H9 (cell line): Measurements from ENCODE around the gene MSH3. TPM values are rescaled to one million over a fixed set of nuclear protein-coding genes. Genes with fewer than 3 reads are reported as not detected.

Source experiments
- DNase-seq: peaks from one replicate; pipeline ENCODE4 v3.0.0-alpha.2; 2017
- H2AFZ ChIP-seq: one replicate; pipeline ENCODE4 v1.6.1; 2013; ENCODE audit warnings: mild to moderate bottlenecking, low read length, control low read depth, moderate library complexity
- H2AK5ac ChIP-seq: 2 replicates; pipeline ENCODE4 v1.6.1; 2013; ENCODE audit warnings: low read length, control low read depth, mixed read lengths; ENCODE audit not compliant: insufficient read length
- H2BK120ac ChIP-seq: one replicate; pipeline ENCODE4 v1.6.1; 2013; ENCODE audit warnings: low read depth, mild to moderate bottlenecking, low read length, control low read depth, inconsistent platforms; ENCODE audit not compliant: poor library complexity, severe bottlenecking
- H2BK12ac ChIP-seq: 2 replicates; pipeline ENCODE4 v1.6.1; 2013; ENCODE audit warnings: low read length, control low read depth, mixed read lengths, low read depth; ENCODE audit not compliant: insufficient read length
- H2BK15ac ChIP-seq: 2 replicates; pipeline ENCODE4 v1.6.1; 2013; ENCODE audit warnings: low read depth, low read length, control low read depth
- H2BK20ac ChIP-seq: one replicate; pipeline ENCODE4 v1.6.1; 2013; ENCODE audit warnings: low read depth, mild to moderate bottlenecking, low read length, control low read depth, inconsistent platforms; ENCODE audit not compliant: poor library complexity, severe bottlenecking
- H2BK5ac ChIP-seq: 2 replicates; pipeline ENCODE4 v1.6.1; 2013; ENCODE audit warnings: low read length, control low read depth, mixed read lengths; ENCODE audit not compliant: insufficient read length
- H3K14ac ChIP-seq: 2 replicates; pipeline ENCODE4 v1.6.1; 2013; ENCODE audit warnings: low read length, control low read depth; ENCODE audit not compliant: insufficient read depth
- H3K18ac ChIP-seq: 2 replicates; pipeline ENCODE4 v1.6.1; 2013; ENCODE audit warnings: low read depth, mild to moderate bottlenecking, mixed read lengths, low read length, control low read depth; ENCODE audit not compliant: insufficient read length
- H3K23ac ChIP-seq: 2 replicates; pipeline ENCODE4 v1.6.1; 2013; ENCODE audit warnings: low read length, control low read depth, mixed read lengths, low read depth; ENCODE audit not compliant: insufficient read length
- H3K23me2 ChIP-seq: 2 replicates; pipeline ENCODE4 v1.6.1; 2013; ENCODE audit warnings: low read depth, mild to moderate bottlenecking, mixed read lengths, low read length, control low read depth; ENCODE audit not compliant: insufficient read length, poor library complexity, severe bottlenecking
- H3K27ac ChIP-seq: 2 replicates; pipeline ENCODE4 v1.5.1; 2013; ENCODE audit warnings: low read length, control low read depth, mixed read lengths, low read depth; ENCODE audit not compliant: insufficient read length
- H3K27me3 ChIP-seq: 2 replicates; pipeline ENCODE4 v1.6.1; 2013; ENCODE audit warnings: low read length, control low read depth, inconsistent platforms; ENCODE audit not compliant: insufficient read depth
- H3K4ac ChIP-seq: 2 replicates; pipeline ENCODE4 v1.6.1; 2013; ENCODE audit warnings: low read depth, mild to moderate bottlenecking, control low read depth, inconsistent platforms, low read length, moderate library complexity
- H3K4me1 ChIP-seq: 2 replicates; pipeline ENCODE4 v1.6.1; 2013; ENCODE audit warnings: low read length, control low read depth, inconsistent platforms; ENCODE audit not compliant: insufficient read depth
- H3K4me2 ChIP-seq: 2 replicates; pipeline ENCODE4 v1.6.1; 2013; ENCODE audit warnings: low read length, control low read depth, mixed read lengths; ENCODE audit not compliant: insufficient read length, insufficient read depth
- H3K56ac ChIP-seq: 2 replicates; pipeline ENCODE4 v1.6.1; 2013; ENCODE audit warnings: low read depth, mild to moderate bottlenecking, mixed read lengths, low read length, control low read depth; ENCODE audit not compliant: insufficient read length
- H3K79me1 ChIP-seq: 2 replicates; pipeline ENCODE4 v1.6.1; 2013; ENCODE audit warnings: low read depth, mild to moderate bottlenecking, moderate library complexity, low read length, control low read depth, inconsistent platforms; ENCODE audit not compliant: insufficient read depth, poor library complexity, severe bottlenecking
- H3K79me2 ChIP-seq: 2 replicates; pipeline ENCODE4 v1.6.1; 2013; ENCODE audit warnings: low read length, control low read depth, inconsistent platforms; ENCODE audit not compliant: insufficient read depth
- H3K9ac ChIP-seq: 2 replicates; pipeline ENCODE4 v1.6.1; 2013; ENCODE audit warnings: low read length, control low read depth, mixed read lengths; ENCODE audit not compliant: insufficient read length; ENCODE audit errors: extremely low read depth
- H3K9me3 ChIP-seq: one replicate; pipeline ENCODE4 v1.6.1; 2013; ENCODE audit warnings: low read depth, low read length, inconsistent platforms; ENCODE audit not compliant: control insufficient read depth
- H3T11ph ChIP-seq: one replicate; pipeline ENCODE4 v1.6.1; 2013; ENCODE audit warnings: mild to moderate bottlenecking, low read length, control low read depth, inconsistent platforms
- H4K20me1 ChIP-seq: one replicate; pipeline ENCODE4 v1.6.1; 2013; ENCODE audit not compliant: control insufficient read depth, insufficient read length, insufficient read depth
- H4K5ac ChIP-seq: 2 replicates; pipeline ENCODE4 v1.6.1; 2013; ENCODE audit warnings: low read depth, mild to moderate bottlenecking, mixed read lengths, low read length, control low read depth; ENCODE audit not compliant: insufficient read length
- H4K8ac ChIP-seq: replicated peaks from 2 replicates; pipeline ENCODE4 v1.6.1; 2013; ENCODE audit warnings: low read length, control low read depth, mixed read lengths, low read depth; ENCODE audit not compliant: insufficient read length
- H4K91ac ChIP-seq: 2 replicates; pipeline ENCODE4 v1.6.1; 2013; ENCODE audit warnings: low read depth, mild to moderate bottlenecking, moderate library complexity, mixed read lengths, low read length, control low read depth; ENCODE audit not compliant: insufficient read length
- H3K27ac Mint-ChIP-seq, 3 experiments: 2 replicates in 2 of 3; 3 replicates in 1 of 3; pipeline ENCODE4 v1.8.0; 2020 to 2021; ENCODE audit warnings: mixed read lengths in 3 of 3, mild to moderate bottlenecking in 1 of 3, moderate library complexity in 1 of 3
- H3K27me3 Mint-ChIP-seq: 2 replicates; pipeline ENCODE4 v1.8.0; 2021; ENCODE audit warnings: low read depth, mild to moderate bottlenecking, moderate library complexity, mixed read lengths
- H3K36me3 Mint-ChIP-seq, 3 experiments: 2 replicates in 2 of 3; 3 replicates in 1 of 3; pipeline ENCODE4 v1.8.0; 2020 to 2021; ENCODE audit warnings: low read depth in 3 of 3, mixed read lengths in 3 of 3; ENCODE audit not compliant: insufficient read depth in 1 of 3
- H3K4me1 Mint-ChIP-seq, 2 experiments: 2 replicates each; pipeline ENCODE4 v1.8.0; 2020; ENCODE audit warnings: mixed read lengths in 2 of 2
- H3K4me3 Mint-ChIP-seq, 2 experiments: 2 replicates in 1 of 2; 3 replicates in 1 of 2; pipeline ENCODE4 v1.8.0; 2020 to 2021; ENCODE audit warnings: mild to moderate bottlenecking in 2 of 2, mixed read lengths in 2 of 2, moderate library complexity in 1 of 2
- H3K9me3 Mint-ChIP-seq, 2 experiments: 2 replicates in 1 of 2; 3 replicates in 1 of 2; pipeline ENCODE4 v1.8.0; 2020; ENCODE audit warnings: mild to moderate bottlenecking in 2 of 2, mixed read lengths in 2 of 2, moderate library complexity in 1 of 2
- WGBS: extraction: QIAGEN DNeasy Blood & Tissue Kit; methylation state at CpG from one replicate; pipeline ENCODE4 v1.1.7; 2013; ENCODE audit warnings: missing lambda C conversion rate, low lambda C conversion rate, mixed read lengths; ENCODE audit not compliant: insufficient read length; ENCODE audit errors: extremely low coverage; 5-methylcytosine and 5-hydroxymethylcytosine counted together
- total RNA-seq: library from RNA; stranded (reverse); gene quantifications from 2 replicates; pipeline ENCODE4 v1.2.1, GENCODE V29; 2021
- TF ChIP-seq, protein P1 (sequence below): fragments of 200-600 bp; sonication (generic); conservative IDR thresholded peaks from 3 replicates; pipeline ENCODE4 v1.8.0; 2021; ENCODE audit warnings: antibody characterized with exemption, mild to moderate bottlenecking

Gene MSH3
- total RNA-seq, 1 experiment from 2014 or later = 17.3 TPM

DNA sequence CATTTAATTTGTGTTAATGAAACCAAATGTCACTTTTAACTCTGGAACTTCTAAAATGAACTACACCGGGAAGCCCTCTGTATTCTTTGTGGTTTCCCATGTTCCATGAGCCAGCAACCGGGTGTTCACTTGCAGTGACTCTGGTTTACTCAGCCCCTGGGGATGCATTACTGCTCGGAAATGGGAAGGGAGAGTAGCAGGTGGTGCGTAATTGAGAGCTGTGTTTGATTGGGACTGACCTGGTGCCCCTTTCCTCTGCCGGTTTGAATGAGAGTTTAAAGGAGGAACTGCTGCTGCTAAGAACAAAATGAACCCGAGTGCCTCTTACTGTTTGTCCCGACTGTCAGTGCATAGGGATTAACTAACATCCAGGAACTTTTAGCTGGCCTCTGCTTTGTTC, 100.4 kb downstream of the MSH3 start:
- Histone ChIP-seq H3K4ac (no peak overlapping the region), H2BK120ac (no peak overlapping the region), H4K8ac (no peak overlapping the region), H3K27me3 (no peaks in the 10 kb centered on the region), H3K27ac (no peak overlapping the region), H3K23me2 (no peaks in the 10 kb centered on the region), H4K5ac (no peak overlapping the region), H2BK15ac (no peak overlapping the region), H2BK5ac (no peak overlapping the region), H3K79me1 (no peaks in the 10 kb centered on the region), H2BK12ac (no peak overlapping the region), H3K14ac (no peak overlapping the region), H2AK5ac (no peak overlapping the region), H3K9ac (no peak overlapping the region), H4K91ac (no peak overlapping the region), H3T11ph (no peak overlapping the region), H2AFZ (no peak overlapping the region), H3K23ac (no peak overlapping the region), H4K20me1 (no peaks in the 10 kb centered on the region), H3K9me3 (no peaks in the 10 kb centered on the region), H2BK20ac (no peak overlapping the region), H3K56ac (no peak overlapping the region), H3K79me2 (no peaks in the 10 kb centered on the region), H3K4me1 (peaks cover 8% of the 10 kb centered on the region; the same call in 1 of the 2 replicates), H3K4me2 (no peak overlapping the region), H3K18ac (no peak overlapping the region)
- Mint-ChIP-seq H3K36me3 (peaks cover 0 to 4% (median 2%) of the 10 kb centered on the region in 3 experiments; a peak in 4 of 7 replicates), H3K27ac (no peak overlapping the region; a peak in 1 of 7 replicates), H3K9me3 (no peaks in the 10 kb centered on the region), H3K4me1 (peaks cover 42 to 46% of the 10 kb centered on the region in 2 experiments), H3K4me3 (no peak overlapping the region), H3K27me3 (no peaks in the 10 kb centered on the region)
- WGBS = no CpG with 5 or more reads among the region's 7 CpGs
- no peak for DNase-seq
- TF ChIP-seq, protein P1, sequence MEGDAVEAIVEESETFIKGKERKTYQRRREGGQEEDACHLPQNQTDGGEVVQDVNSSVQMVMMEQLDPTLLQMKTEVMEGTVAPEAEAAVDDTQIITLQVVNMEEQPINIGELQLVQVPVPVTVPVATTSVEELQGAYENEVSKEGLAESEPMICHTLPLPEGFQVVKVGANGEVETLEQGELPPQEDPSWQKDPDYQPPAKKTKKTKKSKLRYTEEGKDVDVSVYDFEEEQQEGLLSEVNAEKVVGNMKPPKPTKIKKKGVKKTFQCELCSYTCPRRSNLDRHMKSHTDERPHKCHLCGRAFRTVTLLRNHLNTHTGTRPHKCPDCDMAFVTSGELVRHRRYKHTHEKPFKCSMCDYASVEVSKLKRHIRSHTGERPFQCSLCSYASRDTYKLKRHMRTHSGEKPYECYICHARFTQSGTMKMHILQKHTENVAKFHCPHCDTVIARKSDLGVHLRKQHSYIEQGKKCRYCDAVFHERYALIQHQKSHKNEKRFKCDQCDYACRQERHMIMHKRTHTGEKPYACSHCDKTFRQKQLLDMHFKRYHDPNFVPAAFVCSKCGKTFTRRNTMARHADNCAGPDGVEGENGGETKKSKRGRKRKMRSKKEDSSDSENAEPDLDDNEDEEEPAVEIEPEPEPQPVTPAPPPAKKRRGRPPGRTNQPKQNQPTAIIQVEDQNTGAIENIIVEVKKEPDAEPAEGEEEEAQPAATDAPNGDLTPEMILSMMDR = no peak
